Activated T-helper 17 cell treated with anti-CD3 and anti-CD28 coated beads, Interleukin-2, amount 50 U/mL, for 72 hours (primary cell): ENCODE data around the gene PRR35. TPM values are rescaled to one million over a fixed set of nuclear protein-coding genes. Genes with fewer than 3 reads are reported as not detected.

Source experiments
- ATAC-seq: fragments of 150-1000 bp; cut with Tn5 transposase; replicated peaks from 2 replicates; pipeline ENCODE4 v1.10.0; 2021; ENCODE audit warnings: mild to moderate bottlenecking, moderate library complexity
- H3K27ac Mint-ChIP-seq: one replicate; pipeline ENCODE4 v1.8.0; 2022; ENCODE audit warnings: mixed read lengths
- H3K27me3 Mint-ChIP-seq: one replicate; pipeline ENCODE4 v1.8.0; 2022; ENCODE audit warnings: mixed read lengths
- H3K36me3 Mint-ChIP-seq: one replicate; pipeline ENCODE4 v1.8.0; 2022; ENCODE audit warnings: low read depth, mild to moderate bottlenecking, mixed read lengths
- H3K4me1 Mint-ChIP-seq: one replicate; pipeline ENCODE4 v1.8.0; 2022; ENCODE audit warnings: mixed read lengths
- H3K4me3 Mint-ChIP-seq: one replicate; pipeline ENCODE4 v1.8.0; 2022; ENCODE audit warnings: mild to moderate bottlenecking, mixed read lengths
- H3K9me3 Mint-ChIP-seq: one replicate; pipeline ENCODE4 v1.8.0; 2022; ENCODE audit warnings: mixed read lengths
- total RNA-seq, 2 donors: library from RNA; stranded (reverse); gene quantifications; one replicate each; pipeline ENCODE4 v1.2.3, GENCODE V29; 2022

The PRR35 gene
- total RNA-seq, 2 donors from 2014 or later, result not detected

DNA sequence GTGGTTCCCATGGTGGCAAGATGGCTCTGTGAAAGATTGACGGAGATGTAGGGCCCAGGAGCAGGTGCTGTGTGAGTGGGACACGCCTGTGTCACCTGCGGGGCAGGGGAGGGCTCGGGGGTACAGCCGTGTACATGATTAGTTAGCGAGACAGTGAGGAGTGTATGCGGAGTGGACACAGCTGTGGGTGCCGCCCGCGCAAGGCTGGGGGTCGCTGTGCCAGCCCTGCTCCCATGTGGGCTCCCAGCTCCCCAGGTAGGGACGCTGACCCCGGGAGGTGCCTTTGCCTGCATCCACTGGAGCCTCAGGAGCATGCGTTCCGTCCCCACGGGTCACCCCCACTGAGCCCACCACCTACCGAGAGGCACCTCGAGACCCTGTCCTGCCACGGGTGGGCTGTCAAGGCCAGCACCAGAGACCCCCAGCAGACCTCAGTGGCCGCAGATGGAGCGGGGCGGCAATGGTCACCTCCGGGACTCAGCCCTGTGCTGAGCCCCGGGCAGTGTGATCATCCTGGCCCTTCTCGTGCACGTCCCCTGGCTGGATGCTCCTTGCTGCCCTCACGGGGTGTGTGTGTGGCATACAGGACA lies 25.2 kb upstream of the PRR35 start:
- no peak for ATAC-seq
- no peak overlapping the region for H3K27ac Mint-ChIP-seq
- no peaks in the 10 kb centered on the region for H3K9me3 Mint-ChIP-seq
- H3K4me3 Mint-ChIP-seq, result no peak overlapping the region
- peaks cover 20% of the 10 kb centered on the region for H3K36me3 Mint-ChIP-seq
- no peaks in the 10 kb centered on the region for H3K4me1 Mint-ChIP-seq
- H3K27me3 Mint-ChIP-seq, result no peaks in the 10 kb centered on the region

- ATAC-seq, result peak; percentile 79
- no peaks in the 10 kb centered on the region for H3K9me3 Mint-ChIP-seq
- H3K27me3 Mint-ChIP-seq, result no peaks in the 10 kb centered on the region
- no peak overlapping the region for H3K27ac Mint-ChIP-seq
- H3K4me1 Mint-ChIP-seq, result no peaks in the 10 kb centered on the region
- H3K4me3 Mint-ChIP-seq, result no peak overlapping the region
- peaks cover 13% of the 10 kb centered on the region for H3K36me3 Mint-ChIP-seq
Observed at GRCh38 chr16:535446-536405, 24.5 kb upstream of the PRR35 start.

- H3K4me1 Mint-ChIP-seq, result no peaks in the 10 kb centered on the region
- no peak overlapping the region for H3K4me3 Mint-ChIP-seq
- no peaks in the 10 kb centered on the region for H3K27me3 Mint-ChIP-seq
- H3K9me3 Mint-ChIP-seq, result no peaks in the 10 kb centered on the region
- ATAC-seq, result no peak
- H3K36me3 Mint-ChIP-seq, result peaks cover 13% of the 10 kb centered on the region
- no peak overlapping the region for H3K27ac Mint-ChIP-seq
Observed at GRCh38 chr16:536746-537145, 23.4 kb upstream of the PRR35 start.

- ATAC-seq, result no peak
- Mint-ChIP-seq H3K27me3 (no peaks in the 10 kb centered on the region), H3K9me3 (no peaks in the 10 kb centered on the region), H3K27ac (no peak overlapping the region), H3K4me1 (no peaks in the 10 kb centered on the region), H3K36me3 (peaks cover 13% of the 10 kb centered on the region), H3K4me3 (no peak overlapping the region)
Observed at GRCh38 chr16:537415-538335, 22.5 kb upstream of the PRR35 start.

DNA sequence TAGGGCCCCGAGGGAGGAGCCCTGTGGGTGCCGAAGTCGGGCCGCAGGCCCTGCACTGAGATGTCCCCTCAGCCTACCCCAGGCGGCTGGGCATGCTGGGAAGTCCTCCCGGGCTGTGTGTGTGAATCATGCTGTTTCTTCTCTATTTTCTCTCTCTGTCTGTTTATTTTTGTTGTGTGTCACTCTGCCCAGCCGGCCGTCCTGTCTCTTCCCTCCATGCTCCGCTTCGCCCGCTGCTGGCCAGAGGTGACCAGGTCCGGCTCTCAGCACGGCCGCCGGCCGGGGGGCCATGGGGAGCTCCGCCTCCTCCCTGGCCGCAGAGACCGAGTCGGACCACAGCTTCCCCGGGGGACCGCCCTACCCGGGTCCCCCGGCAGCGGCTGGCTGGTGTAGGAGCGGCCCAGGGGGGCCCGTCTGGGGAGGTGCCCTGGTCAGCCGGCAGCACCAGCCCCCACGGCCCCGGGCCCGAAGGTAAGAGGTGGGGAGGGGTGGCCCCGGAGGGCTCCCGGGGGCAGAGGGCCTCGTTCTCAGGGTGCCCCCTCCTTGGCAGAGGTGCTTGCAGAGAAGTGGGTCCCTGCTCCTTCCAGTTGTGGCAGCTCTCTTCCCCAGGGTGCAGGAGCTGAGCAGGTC lies 20.2 kb upstream of the PRR35 start:
- H3K27me3 Mint-ChIP-seq, result no peaks in the 10 kb centered on the region
- H3K4me1 Mint-ChIP-seq, result no peaks in the 10 kb centered on the region
- H3K4me3 Mint-ChIP-seq, result no peak overlapping the region
- H3K9me3 Mint-ChIP-seq, result no peaks in the 10 kb centered on the region
- H3K36me3 Mint-ChIP-seq, result peaks cover 13% of the 10 kb centered on the region
- no peak for ATAC-seq
- H3K27ac Mint-ChIP-seq, result no peak overlapping the region

DNA sequence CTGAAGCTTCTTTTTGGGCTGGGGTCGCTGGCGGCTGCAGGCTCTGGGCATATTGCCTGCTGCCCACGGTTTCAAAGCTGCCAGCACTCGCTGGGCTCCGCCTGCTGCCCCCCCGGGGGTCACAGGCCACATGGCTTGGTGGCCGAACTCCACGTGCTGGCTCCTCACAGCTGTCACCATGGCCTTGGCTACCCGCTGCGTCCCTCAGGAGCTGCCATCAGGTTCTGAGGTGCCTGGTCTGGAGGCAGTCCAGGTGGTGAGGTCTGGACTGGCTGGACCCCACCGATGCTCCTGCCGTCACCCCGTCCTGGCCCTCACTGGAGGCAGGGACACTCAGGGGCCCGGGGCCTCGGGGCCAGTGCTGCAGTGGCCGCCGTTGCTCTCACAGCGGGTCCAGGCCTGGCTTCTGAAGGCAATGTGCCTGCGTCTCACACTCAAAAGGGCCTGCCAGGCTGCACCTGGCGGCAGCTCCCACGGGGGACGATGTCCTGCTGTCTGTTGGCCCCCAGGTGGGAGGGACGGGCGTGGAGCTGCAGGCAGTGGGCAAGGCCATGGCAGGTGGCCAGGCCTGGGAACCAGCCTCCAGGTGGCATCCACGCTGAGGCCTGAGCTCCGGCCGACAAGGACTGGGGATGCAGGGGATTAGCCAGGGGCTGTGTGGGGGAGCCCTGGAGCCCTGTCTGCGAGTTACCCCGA lies 19.4 kb upstream of the PRR35 start:
- no peaks in the 10 kb centered on the region for H3K4me1 Mint-ChIP-seq
- H3K27me3 Mint-ChIP-seq, result no peaks in the 10 kb centered on the region
- H3K27ac Mint-ChIP-seq, result no peak overlapping the region
- no peak overlapping the region for H3K4me3 Mint-ChIP-seq
- H3K9me3 Mint-ChIP-seq, result no peaks in the 10 kb centered on the region
- peaks cover 13% of the 10 kb centered on the region for H3K36me3 Mint-ChIP-seq
- no peak for ATAC-seq

DNA sequence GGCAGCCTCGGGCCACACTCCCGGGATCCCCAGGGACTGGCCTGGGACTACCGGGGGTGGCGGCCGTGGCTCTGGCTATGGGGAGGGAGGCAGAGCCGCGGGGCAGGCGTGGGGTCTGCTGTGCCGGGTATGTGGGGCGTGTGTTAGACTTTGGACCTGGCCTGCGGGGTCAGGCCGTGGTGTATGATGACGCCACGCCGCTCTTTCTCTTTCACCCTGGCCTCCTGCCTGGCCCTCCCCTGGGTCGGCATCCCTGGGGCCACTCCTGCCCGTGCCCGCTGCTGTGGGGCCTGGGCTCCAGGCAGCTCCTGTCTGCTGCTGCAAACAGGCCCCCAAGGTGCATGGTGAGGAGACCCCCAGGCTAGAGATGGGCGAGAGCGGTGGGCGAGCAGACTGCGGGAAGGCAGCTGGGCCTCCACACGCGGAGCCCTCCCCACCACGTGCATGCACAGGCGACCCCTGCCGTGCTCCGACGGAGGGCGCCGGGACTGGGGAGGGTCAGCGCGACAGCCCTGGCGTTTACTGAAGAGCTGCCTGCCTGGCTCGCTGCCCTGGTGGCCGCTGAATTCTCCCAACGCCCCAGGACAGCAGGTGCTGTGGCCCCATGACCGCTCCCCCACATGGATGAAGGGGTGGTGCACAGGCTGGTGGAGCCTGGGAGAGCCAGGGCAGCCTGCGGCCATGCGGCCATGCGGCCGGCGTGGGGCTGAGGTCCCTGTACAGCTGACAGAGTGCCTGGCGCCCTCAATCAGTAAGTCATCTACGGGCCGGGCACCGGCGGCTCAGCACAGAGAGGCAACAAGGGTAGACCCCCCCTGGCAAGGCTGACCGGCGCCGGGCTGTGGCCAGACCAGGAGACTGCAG lies 16.7 kb upstream of the PRR35 start:
- Mint-ChIP-seq H3K27ac (no peak overlapping the region), H3K9me3 (no peaks in the 10 kb centered on the region), H3K4me1 (no peaks in the 10 kb centered on the region), H3K4me3 (no peak overlapping the region), H3K27me3 (no peaks in the 10 kb centered on the region), H3K36me3 (peaks cover 7% of the 10 kb centered on the region)
- ATAC-seq, result no peak

- Mint-ChIP-seq H3K4me1 (no peaks in the 10 kb centered on the region), H3K36me3 (no peaks in the 10 kb centered on the region), H3K27me3 (no peaks in the 10 kb centered on the region), H3K4me3 (no peak overlapping the region), H3K9me3 (no peaks in the 10 kb centered on the region), H3K27ac (no peak overlapping the region)
- no peak for ATAC-seq
Observed at GRCh38 chr16:544517-544916, 15.7 kb upstream of the PRR35 start.

GRCh38 chr16:546909-547770 lies 13.1 kb upstream of the PRR35 start:
- H3K36me3 Mint-ChIP-seq, result no peaks in the 10 kb centered on the region
- no peaks in the 10 kb centered on the region for H3K4me1 Mint-ChIP-seq
- H3K27me3 Mint-ChIP-seq, result no peaks in the 10 kb centered on the region

GRCh38 chr16:548586-548985 lies 11.6 kb upstream of the PRR35 start:
- Mint-ChIP-seq H3K4me1 (no peaks in the 10 kb centered on the region), H3K36me3 (no peaks in the 10 kb centered on the region), H3K9me3 (no peaks in the 10 kb centered on the region), H3K27ac (no peak overlapping the region), H3K27me3 (no peaks in the 10 kb centered on the region), H3K4me3 (no peak overlapping the region)
- ATAC-seq, result no peak

More at GRCh38 chr16:546909-547770, 13.1 kb upstream of the PRR35 start:
- H3K4me3 Mint-ChIP-seq, result no peak overlapping the region
- H3K9me3 Mint-ChIP-seq, result no peaks in the 10 kb centered on the region
- ATAC-seq, result peak; percentile 80
- no peak overlapping the region for H3K27ac Mint-ChIP-seq

GRCh38 chr16:549544-550263 lies 10.5 kb upstream of the PRR35 start:
- Mint-ChIP-seq H3K4me3 (no peak overlapping the region), H3K4me1 (no peaks in the 10 kb centered on the region), H3K9me3 (no peaks in the 10 kb centered on the region), H3K36me3 (peaks cover 5% of the 10 kb centered on the region), H3K27ac (no peak overlapping the region), H3K27me3 (no peaks in the 10 kb centered on the region)
- ATAC-seq, result no peak

DNA sequence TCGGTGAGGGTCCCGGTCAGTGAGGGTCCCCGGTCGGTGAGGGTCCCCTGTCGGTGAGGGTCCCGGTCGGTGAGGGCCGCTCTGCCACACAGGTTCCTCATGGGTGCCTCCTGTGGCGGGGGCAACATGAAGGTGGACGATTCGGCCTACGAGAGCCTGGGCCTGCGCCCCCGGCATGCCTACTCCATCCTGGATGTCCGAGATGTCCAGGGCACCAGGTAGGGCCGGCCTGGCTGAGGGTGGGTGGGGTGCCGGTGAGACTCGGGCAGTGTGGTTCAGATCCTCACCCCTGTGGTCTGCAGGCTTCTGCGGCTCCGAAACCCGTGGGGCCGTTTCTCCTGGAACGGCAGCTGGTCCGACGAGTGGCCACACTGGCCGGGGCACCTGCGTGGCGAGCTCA lies 9.0 kb upstream of the PRR35 start:
- Mint-ChIP-seq H3K9me3 (no peaks in the 10 kb centered on the region), H3K27me3 (no peaks in the 10 kb centered on the region), H3K4me3 (no peak overlapping the region), H3K36me3 (peaks cover 5% of the 10 kb centered on the region), H3K27ac (no peak overlapping the region), H3K4me1 (no peaks in the 10 kb centered on the region)
- no peak for ATAC-seq
